Choroid plexus epithelial cell (primary cell): Measurements from ENCODE around the gene TP63.

ENCODE experiments used
- DNase-seq: peaks from one replicate; pipeline ENCODE4 v3.0.0-alpha.2; 2010; ENCODE audit warnings: low read depth
- H3K4me3 ChIP-seq: 2 replicates; pipeline ENCODE4 v1.5.1; 2011; ENCODE audit warnings: low read depth, mild to moderate bottlenecking, control low read depth, low read length, moderate library complexity
- CTCF ChIP-seq: conservative IDR thresholded peaks from 2 replicates; pipeline ENCODE4 v1.5.1; 2011; ENCODE audit warnings: low read depth, mild to moderate bottlenecking, control low read depth, inconsistent platforms, low read length, moderate library complexity

The TP63 gene

GRCh38 chr3:189842681-189843602, 211.8 kb downstream of the TP63 start:
- no peak for DNase-seq
- H3K4me3 ChIP-seq: no peak overlapping the region

GRCh38 chr3:189845069-189845468, 213.9 kb downstream of the TP63 start:
- no peak for DNase-seq
- no peak overlapping the region for H3K4me3 ChIP-seq
- TF ChIP-seq CTCF: no peak

More at GRCh38 chr3:189842681-189843602, 211.8 kb downstream of the TP63 start:
- no peak for TF ChIP-seq CTCF

- DNase-seq: no peak
- H3K4me3 ChIP-seq: no peak overlapping the region
- no peak for TF ChIP-seq CTCF
These were observed 217.3 kb downstream of the TP63 start for GRCh38 chr3:189848395-189849040.

GRCh38 chr3:189849262-189849661, 218.1 kb downstream of the TP63 start:
- DNase-seq: no peak
- no peak for TF ChIP-seq CTCF
- no peak overlapping the region for H3K4me3 ChIP-seq

GRCh38 chr3:189851682-189852081, 220.5 kb downstream of the TP63 start:
- no peak overlapping the region for H3K4me3 ChIP-seq
- DNase-seq: no peak
- TF ChIP-seq CTCF: no peak

- no peak for TF ChIP-seq CTCF
- no peak overlapping the region for H3K4me3 ChIP-seq
- no peak for DNase-seq
These were observed 222.7 kb downstream of the TP63 start for GRCh38 chr3:189853906-189854305.
